Adipocyte (in vitro differentiated cells): ENCODE results near the gene LMO1.

Experiments used
- DNase-seq: peaks from one replicate; pipeline ENCODE4 v3.0.0-alpha.2; 2015; ENCODE audit warnings: low read depth
- H3K27me3 ChIP-seq: replicated peaks from 2 replicates; pipeline ENCODE4 v1.7.0; 2013; ENCODE audit warnings: mild to moderate bottlenecking, low read length, moderate library complexity; ENCODE audit not compliant: control insufficient read depth, insufficient read depth
- H3K36me3 ChIP-seq: 2 replicates; pipeline ENCODE4 v1.7.0; 2013; ENCODE audit warnings: low read length, mild to moderate bottlenecking, moderate library complexity; ENCODE audit not compliant: control insufficient read depth, insufficient read depth, severe bottlenecking
- H3K4me1 ChIP-seq: 2 replicates; pipeline ENCODE4 v1.7.0; 2013; ENCODE audit warnings: mild to moderate bottlenecking, low read length, moderate library complexity; ENCODE audit not compliant: control insufficient read depth, insufficient read depth
- H3K4me3 ChIP-seq: 2 replicates; pipeline ENCODE4 v1.7.0; 2013; ENCODE audit warnings: mild to moderate bottlenecking, low read length, moderate library complexity
- H3K9ac ChIP-seq: 2 replicates; pipeline ENCODE4 v1.7.0; 2013; ENCODE audit warnings: mild to moderate bottlenecking, low read length, moderate library complexity
- H3K9me3 ChIP-seq: 2 replicates; pipeline ENCODE4 v1.7.0; 2013; ENCODE audit warnings: mild to moderate bottlenecking, low read length, moderate library complexity; ENCODE audit not compliant: control insufficient read depth

Gene LMO1

GRCh38 chr11:8296038-8296649 lies 32.5 kb upstream of the LMO1 start:
- H3K9ac ChIP-seq = no peak overlapping the region
- no peak for DNase-seq
- no peaks in the 10 kb centered on the region for H3K36me3 ChIP-seq

GRCh38 chr11:8294251-8294935 lies 30.7 kb upstream of the LMO1 start:
- no peak overlapping the region for H3K9ac ChIP-seq
- no peak overlapping the region for H3K4me3 ChIP-seq
- H3K27me3 ChIP-seq = peaks cover 28% of the 10 kb centered on the region
- H3K36me3 ChIP-seq = no peaks in the 10 kb centered on the region
- H3K4me1 ChIP-seq = no peaks in the 10 kb centered on the region
- no peak for DNase-seq
- no peaks in the 10 kb centered on the region for H3K9me3 ChIP-seq

More at GRCh38 chr11:8296038-8296649, 32.5 kb upstream of the LMO1 start:
- H3K4me1 ChIP-seq = no peaks in the 10 kb centered on the region
- peaks cover 36% of the 10 kb centered on the region for H3K27me3 ChIP-seq
- H3K9me3 ChIP-seq = no peaks in the 10 kb centered on the region
- no peak overlapping the region for H3K4me3 ChIP-seq

- Histone ChIP-seq H3K27me3 (peaks cover 29% of the 10 kb centered on the region), H3K4me1 (no peaks in the 10 kb centered on the region), H3K4me3 (no peak overlapping the region), H3K36me3 (no peaks in the 10 kb centered on the region), H3K9ac (no peak overlapping the region), H3K9me3 (no peaks in the 10 kb centered on the region)
- DNase-seq = no peak
These were observed 29.5 kb upstream of the LMO1 start for GRCh38 chr11:8293171-8293570.

GRCh38 chr11:8292351-8292750 lies 28.7 kb upstream of the LMO1 start:
- no peak overlapping the region for H3K4me3 ChIP-seq
- H3K27me3 ChIP-seq = peaks cover 29% of the 10 kb centered on the region
- DNase-seq = no peak
- no peaks in the 10 kb centered on the region for H3K36me3 ChIP-seq
- no peak overlapping the region for H3K9ac ChIP-seq
- no peaks in the 10 kb centered on the region for H3K9me3 ChIP-seq
- H3K4me1 ChIP-seq = no peaks in the 10 kb centered on the region

- Histone ChIP-seq H3K9ac (no peak overlapping the region), H3K36me3 (no peaks in the 10 kb centered on the region), H3K9me3 (no peaks in the 10 kb centered on the region), H3K4me3 (no peak overlapping the region), H3K4me1 (no peaks in the 10 kb centered on the region), H3K27me3 (peaks cover 29% of the 10 kb centered on the region)
- DNase-seq = no peak
These were observed 28.0 kb upstream of the LMO1 start for GRCh38 chr11:8291421-8292350.

- no peak for DNase-seq
- H3K9me3 ChIP-seq = no peaks in the 10 kb centered on the region
- no peaks in the 10 kb centered on the region for H3K36me3 ChIP-seq
- H3K9ac ChIP-seq = no peak overlapping the region
- H3K27me3 ChIP-seq = peaks cover 37% of the 10 kb centered on the region
- H3K4me3 ChIP-seq = no peak overlapping the region
- H3K4me1 ChIP-seq = no peaks in the 10 kb centered on the region
These were observed 26.6 kb upstream of the LMO1 start for GRCh38 chr11:8290081-8290810.

GRCh38 chr11:8289492-8289918 lies 25.8 kb upstream of the LMO1 start:
- H3K9me3 ChIP-seq = no peaks in the 10 kb centered on the region
- no peak overlapping the region for H3K9ac ChIP-seq
- no peaks in the 10 kb centered on the region for H3K36me3 ChIP-seq
- H3K4me1 ChIP-seq = no peaks in the 10 kb centered on the region
- peaks cover 36% of the 10 kb centered on the region for H3K27me3 ChIP-seq
- no peak overlapping the region for H3K4me3 ChIP-seq
- no peak for DNase-seq

- Histone ChIP-seq H3K27me3 (peaks cover 33% of the 10 kb centered on the region), H3K9me3 (no peaks in the 10 kb centered on the region), H3K4me1 (no peaks in the 10 kb centered on the region), H3K4me3 (no peak overlapping the region), H3K9ac (no peak overlapping the region), H3K36me3 (no peaks in the 10 kb centered on the region)
- DNase-seq = no peak
These were observed 25.3 kb upstream of the LMO1 start for GRCh38 chr11:8288824-8289491.

- no peaks in the 10 kb centered on the region for H3K36me3 ChIP-seq
- no peaks in the 10 kb centered on the region for H3K4me1 ChIP-seq
- peaks cover 27% of the 10 kb centered on the region for H3K27me3 ChIP-seq
- no peak overlapping the region for H3K9ac ChIP-seq
- DNase-seq = no peak
- H3K4me3 ChIP-seq = no peak overlapping the region
- H3K9me3 ChIP-seq = no peaks in the 10 kb centered on the region
These were observed 24.6 kb upstream of the LMO1 start for GRCh38 chr11:8288166-8288772.

- no peak overlapping the region for H3K9ac ChIP-seq
- H3K27me3 ChIP-seq = peaks cover 32% of the 10 kb centered on the region
- no peaks in the 10 kb centered on the region for H3K9me3 ChIP-seq
- no peaks in the 10 kb centered on the region for H3K36me3 ChIP-seq
- DNase-seq = no peak
- H3K4me1 ChIP-seq = no peaks in the 10 kb centered on the region
- H3K4me3 ChIP-seq = no peak overlapping the region
These were observed 24.0 kb upstream of the LMO1 start for GRCh38 chr11:8287703-8288102.
